Limb (tissue), 2 donors: ENCODE measurements around the gene BCDIN3D.
"Not testable (repeated sequence)": the region's sequence is repeated elsewhere in the genome, so short reads cannot be mapped to it uniquely, and the experiment has no call there.

ENCODE experiments used
- DNase-seq, 2 donors: peaks; one replicate each; pipeline ENCODE4 v3.0.0-alpha.2; 2016; ENCODE audit errors: extremely low spot score in 2 of 2

The BCDIN3D gene

GRCh38 chr12:49842519-49843352, at the start of gene BCDIN3D:
Gene BCDIN3D, minus strand, starts transcription at chr12:49843106. Its CDS starts 19 bp downstream, at chr12:49843087.
- peak; percentile 91 to 94 for DNase-seq

- no peak for DNase-seq
These were observed 49.3 kb upstream of the BCDIN3D start for GRCh38 chr12:49892084-49892731.

- DNase-seq = no peak
These were observed 48.6 kb upstream of the BCDIN3D start for GRCh38 chr12:49891476-49891875.

GRCh38 chr12:49891012-49891411, 48.1 kb upstream of the BCDIN3D start:
- no peak for DNase-seq

- DNase-seq = no peak
These were observed 47.2 kb upstream of the BCDIN3D start for GRCh38 chr12:49890096-49890461.

GRCh38 chr12:49889361-49890095, 46.6 kb upstream of the BCDIN3D start:
- DNase-seq = no peak

GRCh38 chr12:49888461-49889151, 45.7 kb upstream of the BCDIN3D start:
- no peak for DNase-seq

- no peak for DNase-seq
These were observed 44.9 kb upstream of the BCDIN3D start for GRCh38 chr12:49887536-49888401.

GRCh38 chr12:49887091-49887490, 44.2 kb upstream of the BCDIN3D start:
- DNase-seq = no peak

GRCh38 chr12:49885663-49886461, 43.0 kb upstream of the BCDIN3D start:
- no peak for DNase-seq

- no peak for DNase-seq
These were observed 42.2 kb upstream of the BCDIN3D start for GRCh38 chr12:49885118-49885517.

GRCh38 chr12:49882851-49883464, 40.1 kb upstream of the BCDIN3D start:
- no peak for DNase-seq

GRCh38 chr12:49882248-49882850, 39.4 kb upstream of the BCDIN3D start:
- no peak for DNase-seq

- DNase-seq = no peak
These were observed 38.7 kb upstream of the BCDIN3D start for GRCh38 chr12:49881415-49882247.

- DNase-seq = no peak
These were observed 38.0 kb upstream of the BCDIN3D start for GRCh38 chr12:49880756-49881414.

- DNase-seq = not testable (repeated sequence)
These were observed 36.2 kb upstream of the BCDIN3D start for GRCh38 chr12:49879065-49879464.

GRCh38 chr12:49878021-49878420, 35.1 kb upstream of the BCDIN3D start:
- DNase-seq = no peak

- no peak for DNase-seq
These were observed 34.2 kb upstream of the BCDIN3D start for GRCh38 chr12:49877066-49877465.
